DMS79 (cell line): ENCODE data around the gene OAT.
"Not testable (repeated sequence)": the region's sequence is repeated elsewhere in the genome, so short reads cannot be mapped to it uniquely, and the experiment has no call there.

Experiments
- DNase-seq: peaks from one replicate; lab custom pipeline; 2025; lab: John Stamatoyannopoulos, UW

Gene OAT

GRCh38 chr10:124378271-124378670 lies 40.5 kb downstream of the OAT start:
- DNase-seq, result no peak

GRCh38 chr10:124377101-124377500 lies 41.6 kb downstream of the OAT start:
- DNase-seq, result no peak

- no peak for DNase-seq
Observed at GRCh38 chr10:124376411-124376810, 42.3 kb downstream of the OAT start.

GRCh38 chr10:124375691-124376090 lies 43.0 kb downstream of the OAT start:
- no peak for DNase-seq

GRCh38 chr10:124375353-124375614 lies 43.4 kb downstream of the OAT start:
- no peak for DNase-seq

GRCh38 chr10:124374535-124375352 lies 44.0 kb downstream of the OAT start:
- DNase-seq, result no peak

- no peak for DNase-seq
Observed at GRCh38 chr10:124372899-124373298, 45.8 kb downstream of the OAT start.

- DNase-seq, result no peak
Observed at GRCh38 chr10:124370426-124370825, 48.3 kb downstream of the OAT start.

GRCh38 chr10:124369986-124370385 lies 48.7 kb downstream of the OAT start:
- no peak for DNase-seq

GRCh38 chr10:124369533-124369932 lies 49.2 kb downstream of the OAT start:
- not testable (repeated sequence) for DNase-seq

GRCh38 chr10:124369066-124369465 lies 49.7 kb downstream of the OAT start:
- DNase-seq, result no peak

GRCh38 chr10:124367936-124368335 lies 50.8 kb downstream of the OAT start:
- no peak for DNase-seq

GRCh38 chr10:124367414-124367813 lies 51.3 kb downstream of the OAT start:
- DNase-seq, result no peak

GRCh38 chr10:124366825-124367224 lies 51.9 kb downstream of the OAT start:
- no peak for DNase-seq

GRCh38 chr10:124366343-124366742 lies 52.4 kb downstream of the OAT start:
- DNase-seq, result no peak

GRCh38 chr10:124364674-124365073 lies 54.0 kb downstream of the OAT start:
- no peak for DNase-seq

- DNase-seq, result no peak
Observed at GRCh38 chr10:124362568-124362967, 56.2 kb downstream of the OAT start.

GRCh38 chr10:124359336-124359832 lies 59.3 kb downstream of the OAT start:
- DNase-seq, result no peak

- no peak for DNase-seq
Observed at GRCh38 chr10:124357561-124357885, 61.2 kb downstream of the OAT start.

- DNase-seq, result no peak
Observed at GRCh38 chr10:124356701-124357560, 61.8 kb downstream of the OAT start.

- DNase-seq, result no peak
Observed at GRCh38 chr10:124354411-124355382, 64.0 kb downstream of the OAT start.

- no peak for DNase-seq
Observed at GRCh38 chr10:124353896-124354295, 64.8 kb downstream of the OAT start.
